AG09319 (cell line): ENCODE data around the gene PACSIN3.
"Not testable (repeated sequence)": the region's sequence is repeated elsewhere in the genome, so short reads cannot be mapped to it uniquely, and the experiment has no call there.

Source experiments
- DNase-seq: peaks from one replicate; pipeline ENCODE4 v3.0.0-alpha.2; 2010; ENCODE audit warnings: low read depth; ENCODE audit errors: extremely low read depth
- CTCF ChIP-seq: IDR thresholded peaks from 2 replicates; pipeline ENCODE4 v1.5.1; 2011; ENCODE audit warnings: low read depth, mild to moderate bottlenecking, inconsistent platforms, low read length, moderate library complexity

Gene PACSIN3

GRCh38 chr11:47222696-47223095, 36.5 kb upstream of the PACSIN3 start:
- no peak for DNase-seq
- TF ChIP-seq CTCF = no peak

DNA sequence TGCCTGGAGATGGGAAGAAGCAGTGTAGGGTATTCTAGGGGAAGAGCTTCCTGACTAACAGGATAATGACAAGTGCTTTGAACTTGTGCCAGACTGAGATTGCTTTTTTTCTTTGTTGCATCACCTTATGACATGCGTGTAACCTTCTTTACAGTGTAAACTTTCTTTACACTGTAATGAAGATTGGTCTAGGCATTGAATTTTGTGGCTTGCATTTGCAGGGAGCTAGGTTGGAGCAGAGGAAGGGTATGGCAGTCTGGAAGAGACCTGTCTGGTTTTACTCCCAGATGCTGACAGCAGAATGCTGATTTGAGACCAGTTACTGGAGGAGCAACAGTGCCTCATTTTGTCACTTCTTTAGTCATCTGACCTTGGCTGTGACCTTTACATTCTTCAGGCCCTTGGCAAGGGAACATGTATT, 34.2 kb upstream of the PACSIN3 start:
- no peak for DNase-seq
- TF ChIP-seq CTCF = no peak

GRCh38 chr11:47216121-47216798, 30.0 kb upstream of the PACSIN3 start:
- peak; percentile 4 for TF ChIP-seq CTCF
- DNase-seq = no peak

GRCh38 chr11:47215366-47215910, 29.2 kb upstream of the PACSIN3 start:
- no peak for DNase-seq
- TF ChIP-seq CTCF = no peak

DNA sequence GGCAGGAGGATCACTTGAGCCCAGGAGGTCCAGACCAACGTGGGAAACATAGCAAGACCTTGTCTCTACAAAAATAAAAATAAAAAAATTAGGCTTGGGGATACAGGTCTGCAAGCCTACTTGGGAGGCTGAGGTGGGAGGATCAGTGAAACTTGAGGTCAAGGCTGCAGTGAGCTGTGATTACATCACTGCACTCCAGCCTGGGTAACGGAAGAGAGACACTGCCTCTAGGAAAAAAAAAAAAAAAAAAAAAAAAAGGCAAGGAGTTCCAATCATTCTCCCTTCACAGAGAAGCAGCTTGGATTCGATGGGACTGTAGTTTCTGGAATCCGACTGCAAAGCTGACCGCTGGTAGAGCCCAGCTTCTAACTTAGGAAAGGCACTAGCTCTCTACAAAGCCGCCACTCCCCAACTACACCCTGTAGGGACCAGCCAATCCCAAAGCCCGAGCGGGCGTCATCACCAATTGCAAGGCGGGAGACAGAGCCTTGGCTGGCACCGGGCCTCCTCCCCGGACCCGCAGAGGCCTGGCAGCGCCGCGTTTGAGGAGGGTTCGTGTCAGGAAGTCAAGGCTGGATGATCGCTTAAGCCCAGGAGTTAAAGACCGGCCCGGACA, 27.8 kb upstream of the PACSIN3 start:
- no peak for TF ChIP-seq CTCF

GRCh38 chr11:47212938-47213337, 26.7 kb upstream of the PACSIN3 start:
- DNase-seq = no peak
- TF ChIP-seq CTCF = no peak

More for the DNA sequence above, 27.8 kb upstream of the PACSIN3 start:
- peak; percentile 70 for DNase-seq

DNA sequence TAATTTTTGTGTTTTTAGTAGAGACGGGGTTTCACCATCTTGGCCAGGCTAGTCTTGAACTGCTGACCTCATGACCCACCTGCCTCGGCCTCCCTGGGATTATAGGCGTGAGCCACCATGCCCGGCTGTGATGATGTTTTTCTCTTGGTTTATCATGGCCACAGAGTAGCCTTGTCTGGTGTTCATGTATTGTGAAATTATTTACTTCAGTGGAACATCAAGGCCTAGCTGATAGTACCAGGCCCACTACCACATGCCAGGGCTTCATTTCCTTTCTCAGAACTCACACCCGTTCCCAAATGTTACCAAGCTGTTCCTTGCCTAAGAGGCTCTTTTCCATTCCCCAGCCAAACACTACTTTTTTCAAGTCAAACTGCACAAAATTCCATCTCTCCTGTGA, 22.4 kb upstream of the PACSIN3 start:
- DNase-seq = no peak
- TF ChIP-seq CTCF = no peak

GRCh38 chr11:47208008-47208552, 21.8 kb upstream of the PACSIN3 start:
- not testable (repeated sequence) for DNase-seq
